Stomach (tissue), 9 donors: Measurements from ENCODE around the gene HS6ST3. TPM values are rescaled to one million over a fixed set of nuclear protein-coding genes. Genes with fewer than 3 reads are reported as not detected.

Experiments used
- DNase-seq, 2 donors: peaks; one replicate each; pipeline versions ENCODE4 v3.0.0 to v3.0.0-alpha.2; 2013 to 2019
- H3K27ac ChIP-seq, 5 donors: fragments of 200-600 bp in 4 of 5; sonication (generic) in 4 of 5; one replicate each; pipeline ENCODE4 v1.5.1; 2013 to 2019; ENCODE audit warnings: mild to moderate bottlenecking in 1 of 5, moderate library complexity in 1 of 5
- H3K27me3 ChIP-seq, 3 donors: fragments of 200-600 bp; sonication (generic); one replicate each; pipeline ENCODE4 v1.5.1; 2017 to 2019; ENCODE audit warnings: mixed run types in 1 of 3
- H3K36me3 ChIP-seq, 4 donors: fragments of 200-600 bp; sonication (generic); 1 replicate in 3 of 4; 2 replicates in 1 of 4; pipeline ENCODE4 v1.5.1; 2016 to 2019
- H3K4me1 ChIP-seq, 4 donors: fragments of 200-600 bp; sonication (generic); one replicate each; pipeline ENCODE4 v1.5.1; 2016 to 2019
- H3K4me3 ChIP-seq, 4 donors: fragments of 200-600 bp; sonication (generic) in 3 of 4; one replicate each; pipeline ENCODE4 v1.5.1; 2016 to 2019; ENCODE audit warnings: mild to moderate bottlenecking in 1 of 4
- H3K9me3 ChIP-seq, 4 donors: fragments of 200-600 bp; sonication (generic); one replicate each; pipeline ENCODE4 v1.5.1; 2016 to 2019
- EP300 ChIP-seq: sonication (generic); formaldehyde crosslinking; IDR thresholded peaks from one replicate; pipeline ENCODE4 v1.6.1; 2017; ENCODE audit warnings: antibody characterized with exemption
- POLR2A ChIP-seq, 4 donors: fragments of 450-650 bp; IDR thresholded peaks; one replicate each; pipeline ENCODE4 v1.6.1; 2016; ENCODE audit warnings: antibody characterized with exemption in 4 of 4, control low read depth in 2 of 4, mild to moderate bottlenecking in 1 of 4, moderate library complexity in 1 of 4
- POLR2AphosphoS5 ChIP-seq, 3 donors: sonication (generic); formaldehyde crosslinking; IDR thresholded peaks; one replicate each; pipeline ENCODE4 v1.6.1; 2016; ENCODE audit warnings: antibody characterized with exemption in 3 of 3
- WGBS, 5 donors: extraction: QIAGEN DNeasy Blood & Tissue Kit in 3 of 5; methylation state at CpG; one replicate each; pipeline versions ENCODE4 v1.1.5 to v1.1.7; 2013 to 2018; 5-methylcytosine and 5-hydroxymethylcytosine counted together
- intact Hi-C: fragments of 100-400 bp; cut with DNase I; formaldehyde crosslinking; loops from one replicate; pipeline ENCODE4 v1.15.1; 2023; ENCODE audit warnings: low total_unique reads
- polyA plus RNA-seq, 3 donors: library from polyadenylated mRNA; stranded (reverse); fragments of 200-250 nt; gene quantifications; one replicate each; pipeline ENCODE4 v1.2.3, GENCODE V29; 2013
- total RNA-seq, 5 donors: library from RNA; depleted of rRNA; stranded (reverse); fragments of >200 nt; gene quantifications; one replicate each; pipeline versions ENCODE4 v1.1.0 to v1.2.3, GENCODE V29; 2014 to 2016
- TF ChIP-seq, protein P1 (sequence below), 7 experiments: fragments of 450-650 bp in 4 of 7; fragments of 200-600 bp in 3 of 7; sonication (generic) in 3 of 7; IDR thresholded peaks; one replicate each; pipeline ENCODE4 v1.5.1; 2016 to 2019; ENCODE audit warnings: antibody characterized with exemption in 7 of 7, control low read depth in 2 of 7, mild to moderate bottlenecking in 1 of 7
- donor health status: healthy with polysubstance abuse.
- donor health status: Bipolar disorder and iron deficiency.
- donor health status: healthy.

The HS6ST3 gene
- total and polyA plus RNA-seq, 8 donors, result 0.15 to 4.0 (median 0.75) TPM; not detected in 1

DNA sequence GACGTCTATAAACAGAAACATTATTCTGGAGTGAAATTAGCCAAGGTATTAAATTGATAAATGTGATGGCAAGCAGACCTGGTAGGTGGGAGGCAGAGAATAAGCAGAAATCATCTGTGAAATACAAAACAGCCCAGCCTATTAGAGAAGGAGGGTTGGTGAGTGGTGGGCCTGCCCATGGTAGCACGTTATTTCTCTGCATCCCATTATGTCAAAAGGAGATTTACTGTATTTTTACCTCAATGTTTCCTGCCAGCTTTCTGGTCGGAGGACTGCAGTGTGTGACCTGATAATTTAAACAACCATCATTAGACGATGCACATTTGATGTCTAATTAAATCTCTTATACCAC is 703.5 kb downstream of the HS6ST3 start:
- Histone ChIP-seq H3K4me1 (no peaks in the 10 kb centered on the region), H3K36me3 (no peaks in the 10 kb centered on the region), H3K4me3 (no peak overlapping the region), H3K27me3 (no peaks in the 10 kb centered on the region), H3K9me3 (no peaks in the 10 kb centered on the region), H3K27ac (no peak overlapping the region)
- WGBS, 5 donors, result 61 to 82% (median 72%) methylated on average over 4 of the region's 4 CpGs
- TF ChIP-seq POLR2AphosphoS5 (IDR thresholded peaks at IDR 0.05), result no peak
- no peak for TF ChIP-seq POLR2A (IDR thresholded peaks at IDR 0.05)
- intact Hi-C loops, result no loop called here
- no peak for DNase-seq

DNA sequence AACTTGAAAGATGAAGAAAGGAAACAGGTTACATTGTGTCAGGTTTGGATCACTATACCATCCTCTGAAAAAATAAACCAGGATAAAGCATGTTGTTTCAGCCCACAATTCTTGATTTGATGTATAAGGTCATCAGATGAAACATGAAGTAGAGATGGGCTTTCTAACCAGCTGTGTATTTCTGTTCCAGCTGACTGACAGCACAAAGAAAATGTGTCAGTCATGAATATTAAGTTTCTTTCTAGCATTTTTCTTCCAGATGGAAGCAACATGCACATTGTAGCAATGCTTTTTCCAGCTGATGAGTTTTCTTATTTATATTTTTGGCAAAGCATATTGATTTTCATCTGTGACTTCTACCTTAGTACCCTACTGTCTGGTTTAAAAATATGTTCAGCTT is 704.8 kb downstream of the HS6ST3 start:
- intact Hi-C loops, result no loop called here
- no peaks in the 10 kb centered on the region for H3K36me3 ChIP-seq
- no peak overlapping the region for H3K27ac ChIP-seq
- H3K4me3 ChIP-seq, result no peak overlapping the region
- no peaks in the 10 kb centered on the region for H3K27me3 ChIP-seq
- no peaks in the 10 kb centered on the region for H3K9me3 ChIP-seq
- TF ChIP-seq, protein P1, sequence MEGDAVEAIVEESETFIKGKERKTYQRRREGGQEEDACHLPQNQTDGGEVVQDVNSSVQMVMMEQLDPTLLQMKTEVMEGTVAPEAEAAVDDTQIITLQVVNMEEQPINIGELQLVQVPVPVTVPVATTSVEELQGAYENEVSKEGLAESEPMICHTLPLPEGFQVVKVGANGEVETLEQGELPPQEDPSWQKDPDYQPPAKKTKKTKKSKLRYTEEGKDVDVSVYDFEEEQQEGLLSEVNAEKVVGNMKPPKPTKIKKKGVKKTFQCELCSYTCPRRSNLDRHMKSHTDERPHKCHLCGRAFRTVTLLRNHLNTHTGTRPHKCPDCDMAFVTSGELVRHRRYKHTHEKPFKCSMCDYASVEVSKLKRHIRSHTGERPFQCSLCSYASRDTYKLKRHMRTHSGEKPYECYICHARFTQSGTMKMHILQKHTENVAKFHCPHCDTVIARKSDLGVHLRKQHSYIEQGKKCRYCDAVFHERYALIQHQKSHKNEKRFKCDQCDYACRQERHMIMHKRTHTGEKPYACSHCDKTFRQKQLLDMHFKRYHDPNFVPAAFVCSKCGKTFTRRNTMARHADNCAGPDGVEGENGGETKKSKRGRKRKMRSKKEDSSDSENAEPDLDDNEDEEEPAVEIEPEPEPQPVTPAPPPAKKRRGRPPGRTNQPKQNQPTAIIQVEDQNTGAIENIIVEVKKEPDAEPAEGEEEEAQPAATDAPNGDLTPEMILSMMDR (IDR thresholded peaks at IDR 0.05), result no peak
- TF ChIP-seq EP300, result no peak
- TF ChIP-seq POLR2AphosphoS5 (IDR thresholded peaks at IDR 0.05), result no peak
- TF ChIP-seq POLR2A (IDR thresholded peaks at IDR 0.05), result no peak
- no peak for DNase-seq
- H3K4me1 ChIP-seq, result no peaks in the 10 kb centered on the region

DNA sequence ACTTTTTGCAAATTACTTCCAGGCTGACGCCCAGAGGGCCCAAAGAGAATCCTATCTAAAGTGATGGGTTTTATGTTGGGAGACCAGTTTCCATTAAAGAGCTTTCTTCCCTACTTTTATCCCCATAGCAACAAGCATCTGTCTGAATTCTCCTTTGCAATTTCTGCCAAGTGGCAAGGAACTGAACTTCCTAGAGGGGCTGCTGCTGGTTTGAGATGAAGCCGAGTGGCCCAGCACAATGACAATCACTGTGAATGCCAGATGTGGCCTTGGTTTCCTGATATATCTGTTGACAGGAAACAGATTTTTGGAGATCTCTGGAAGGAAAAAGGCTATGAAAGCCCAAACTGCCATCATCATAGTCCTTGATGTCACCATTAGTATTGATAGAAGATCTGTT is 705.8 kb downstream of the HS6ST3 start:
- no peak overlapping the region for H3K27ac ChIP-seq
- H3K9me3 ChIP-seq, result no peaks in the 10 kb centered on the region
- intact Hi-C loops, result no loop called here
- no peak overlapping the region for H3K4me3 ChIP-seq
- H3K4me1 ChIP-seq, result no peaks in the 10 kb centered on the region
- no peak for TF ChIP-seq EP300
- TF ChIP-seq POLR2A (IDR thresholded peaks at IDR 0.05), result no peak
- TF ChIP-seq, protein P1 (IDR thresholded peaks at IDR 0.05), result no peak
- no peak for TF ChIP-seq POLR2AphosphoS5 (IDR thresholded peaks at IDR 0.05)
- no peak for DNase-seq
- 63 to 89% (median 81%) methylated on average over 2 of the region's 2 CpGs for WGBS, 5 donors
- no peaks in the 10 kb centered on the region for H3K27me3 ChIP-seq
- no peaks in the 10 kb centered on the region for H3K36me3 ChIP-seq

DNA sequence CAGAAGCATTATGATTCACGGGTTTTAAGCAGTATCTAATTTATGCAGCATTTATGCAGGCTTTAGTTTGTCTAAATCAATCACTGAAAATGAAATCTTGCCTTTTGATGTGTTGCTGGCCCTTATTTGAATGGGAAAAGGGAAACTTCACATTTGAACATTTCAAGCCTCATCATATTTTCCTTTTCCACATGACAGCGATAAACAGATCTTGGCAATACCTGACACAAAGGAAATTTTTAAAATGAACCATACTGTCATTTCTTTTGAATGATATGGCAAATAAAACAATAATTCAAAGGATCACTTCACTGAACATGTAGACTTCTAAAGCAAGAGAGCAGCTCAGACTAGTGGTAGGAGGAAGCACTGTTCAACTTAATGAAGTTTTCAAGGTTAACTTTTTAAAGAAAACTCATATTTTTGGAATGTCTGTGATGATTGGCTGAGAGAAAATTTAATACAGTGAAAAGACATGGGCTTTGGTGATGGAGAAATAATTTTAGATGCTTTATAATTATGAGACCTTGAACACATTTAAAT is 706.3 kb downstream of the HS6ST3 start:
- Histone ChIP-seq H3K9me3 (no peaks in the 10 kb centered on the region), H3K4me1 (no peaks in the 10 kb centered on the region), H3K27ac (no peak overlapping the region), H3K4me3 (no peak overlapping the region), H3K36me3 (no peaks in the 10 kb centered on the region), H3K27me3 (no peaks in the 10 kb centered on the region)
- 79 to 93% (median 84%) methylated on average over 2 of the region's 2 CpGs for WGBS, 5 donors
- intact Hi-C loops, result no loop called here
- TF ChIP-seq EP300 (no peak), POLR2AphosphoS5 (IDR thresholded peaks at IDR 0.05) (no peak), POLR2A (IDR thresholded peaks at IDR 0.05) (no peak)
- TF ChIP-seq, protein P1 (IDR thresholded peaks at IDR 0.05), result no peak
- no peak for DNase-seq

DNA sequence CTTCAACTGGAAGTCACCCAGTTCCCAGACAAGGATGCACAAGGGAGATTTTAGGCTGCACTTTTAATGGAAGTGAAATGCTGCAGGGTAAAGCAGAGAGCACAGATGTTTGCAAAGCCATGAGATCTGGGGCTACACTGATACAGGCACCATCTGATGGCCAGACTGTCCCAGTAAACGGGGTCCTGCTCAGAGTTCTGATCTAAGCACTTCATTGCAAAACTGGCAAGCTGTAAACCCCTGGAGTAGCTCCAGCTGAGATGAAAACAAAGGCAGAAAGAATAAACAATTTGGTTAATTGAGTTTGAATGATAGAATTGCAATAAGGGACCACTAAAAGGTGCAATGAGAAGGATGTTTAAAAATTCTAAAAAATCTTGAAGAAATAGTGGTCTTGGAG is 707.2 kb downstream of the HS6ST3 start:
- DNase-seq, result no peak
- Histone ChIP-seq H3K4me3 (no peak overlapping the region), H3K36me3 (no peaks in the 10 kb centered on the region), H3K27me3 (no peaks in the 10 kb centered on the region), H3K4me1 (no peaks in the 10 kb centered on the region), H3K27ac (no peak overlapping the region), H3K9me3 (no peaks in the 10 kb centered on the region)
- WGBS, 5 donors, result 26 to 51% (median 41%) methylated on average over 1 of the region's 1 CpG
- intact Hi-C loops, result no loop called here
- TF ChIP-seq POLR2AphosphoS5 (IDR thresholded peaks at IDR 0.05), result no peak
- TF ChIP-seq, protein P1 (IDR thresholded peaks at IDR 0.05), result no peak
